ENCODE data around the gene CCL11. TPM values are rescaled to one million over a fixed set of nuclear protein-coding genes. Genes with fewer than 3 reads are reported as not detected.

The CCL11 gene
- total RNA-seq, 1 experiment from 2014 or later, result not detected

DNA sequence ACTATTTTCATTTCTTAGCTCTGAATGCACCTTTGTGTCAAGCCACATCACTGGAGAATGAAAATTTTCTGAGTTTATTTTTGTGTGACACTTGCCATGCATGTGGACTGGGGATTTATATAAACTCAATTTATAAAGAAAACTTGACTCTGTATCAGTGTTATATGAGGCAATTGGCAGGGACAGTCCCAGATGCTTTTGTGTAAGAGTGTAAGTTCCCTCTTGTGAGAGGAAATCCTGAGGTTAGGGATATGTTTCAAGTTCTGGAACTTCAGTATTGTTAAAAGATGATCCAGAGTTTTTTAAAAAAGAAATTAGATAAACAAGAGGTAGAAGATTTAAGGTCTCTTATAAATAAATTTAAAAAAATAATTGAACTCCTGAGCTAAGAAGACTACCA lies 22.8 kb downstream of the CCL11 start:
- no peak for TF ChIP-seq EZH2phosphoT487 (IDR thresholded peaks at IDR 0.05; ENCODE audit: borderline replicate concordance, low read length)
- Histone ChIP-seq H4K20me1 (ENCODE audit: low read length) (no peaks in the 10 kb centered on the region), H3K4me2 (ENCODE audit: low read length) (no peak overlapping the region), H2AFZ (ENCODE audit: low read length) (no peak overlapping the region), H3K36me3 (ENCODE audit: low read depth, low read length) (no peaks in the 10 kb centered on the region), H3K9ac (ENCODE audit: low read length) (no peak overlapping the region), H3K27ac (ENCODE audit: low read length) (no peak overlapping the region), H3K9me2 (replicated peaks; ENCODE audit: low read length) (no peaks in the 10 kb centered on the region), H3F3A (ENCODE audit: low read length, unreplicated experiment) (no peaks in the 10 kb centered on the region), H3K4me3 (ENCODE audit: low read length) (no peak overlapping the region), H3K27me3 (ENCODE audit: low read length) (no peaks in the 10 kb centered on the region), H3K9me3 (ENCODE audit: low read length) (no peaks in the 10 kb centered on the region), H3K79me2 (ENCODE audit: low read length) (no peaks in the 10 kb centered on the region), H3K4me1 (ENCODE audit: insufficient read depth, low read length) (no peaks in the 10 kb centered on the region)
- ChIA-PET POLR2A (ENCODE audit: unreplicated experiment) (no interaction called here), CTCF (no interaction called here)
- ATAC-seq (no peak), DNase-seq (no peak)
- no TSS peak for BruUV-seq (replicated peaks)
- intact Hi-C loops (cut with micrococcal nuclease), result no loop called here

DNA sequence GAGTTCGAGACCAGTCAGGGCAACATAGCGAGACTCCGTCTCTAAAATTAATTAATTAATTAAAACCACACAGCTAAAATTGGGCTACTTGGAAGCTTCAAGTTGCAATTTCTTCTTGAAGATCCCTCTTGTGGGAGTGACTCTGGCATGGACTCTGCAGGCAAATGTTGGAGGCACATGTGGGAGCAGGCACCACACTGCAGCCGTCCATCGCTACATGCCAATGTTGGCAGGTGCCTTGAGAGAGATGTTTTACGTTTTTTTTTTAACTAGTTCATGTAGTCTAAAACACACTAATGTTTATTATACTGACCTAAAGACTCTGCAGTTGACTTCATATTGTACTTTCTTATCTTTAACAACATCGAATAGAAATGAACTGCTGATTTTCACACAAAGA lies 25.7 kb downstream of the CCL11 start:
- Histone ChIP-seq H4K20me1 (ENCODE audit: low read length) (no peaks in the 10 kb centered on the region), H3K36me3 (ENCODE audit: low read depth, low read length) (no peaks in the 10 kb centered on the region), H3K4me1 (ENCODE audit: insufficient read depth, low read length) (no peaks in the 10 kb centered on the region), H3K9ac (ENCODE audit: low read length) (no peak overlapping the region), H3K79me2 (ENCODE audit: low read length) (no peaks in the 10 kb centered on the region), H3F3A (ENCODE audit: low read length, unreplicated experiment) (no peaks in the 10 kb centered on the region), H3K27me3 (ENCODE audit: low read length) (no peaks in the 10 kb centered on the region), H3K9me3 (ENCODE audit: low read length) (no peaks in the 10 kb centered on the region), H3K9me2 (replicated peaks; ENCODE audit: low read length) (no peaks in the 10 kb centered on the region), H3K4me2 (ENCODE audit: low read length) (no peak overlapping the region), H3K4me3 (ENCODE audit: low read length) (no peak overlapping the region), H2AFZ (ENCODE audit: low read length) (no peak overlapping the region), H3K27ac (ENCODE audit: low read length) (no peak overlapping the region)
- ChIA-PET CTCF (no interaction called here), POLR2A (ENCODE audit: unreplicated experiment) (no interaction called here)
- TF ChIP-seq EZH2 (IDR thresholded peaks at IDR 0.05; ENCODE audit: low read length, unreplicated experiment) (no peak), EZH2phosphoT487 (IDR thresholded peaks at IDR 0.05; ENCODE audit: borderline replicate concordance, low read length) (no peak)
- TF ChIP-seq, protein P1, sequence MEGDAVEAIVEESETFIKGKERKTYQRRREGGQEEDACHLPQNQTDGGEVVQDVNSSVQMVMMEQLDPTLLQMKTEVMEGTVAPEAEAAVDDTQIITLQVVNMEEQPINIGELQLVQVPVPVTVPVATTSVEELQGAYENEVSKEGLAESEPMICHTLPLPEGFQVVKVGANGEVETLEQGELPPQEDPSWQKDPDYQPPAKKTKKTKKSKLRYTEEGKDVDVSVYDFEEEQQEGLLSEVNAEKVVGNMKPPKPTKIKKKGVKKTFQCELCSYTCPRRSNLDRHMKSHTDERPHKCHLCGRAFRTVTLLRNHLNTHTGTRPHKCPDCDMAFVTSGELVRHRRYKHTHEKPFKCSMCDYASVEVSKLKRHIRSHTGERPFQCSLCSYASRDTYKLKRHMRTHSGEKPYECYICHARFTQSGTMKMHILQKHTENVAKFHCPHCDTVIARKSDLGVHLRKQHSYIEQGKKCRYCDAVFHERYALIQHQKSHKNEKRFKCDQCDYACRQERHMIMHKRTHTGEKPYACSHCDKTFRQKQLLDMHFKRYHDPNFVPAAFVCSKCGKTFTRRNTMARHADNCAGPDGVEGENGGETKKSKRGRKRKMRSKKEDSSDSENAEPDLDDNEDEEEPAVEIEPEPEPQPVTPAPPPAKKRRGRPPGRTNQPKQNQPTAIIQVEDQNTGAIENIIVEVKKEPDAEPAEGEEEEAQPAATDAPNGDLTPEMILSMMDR (conservative IDR thresholded peaks at IDR 0.05; ENCODE audit: low read depth, low read length), result no peak
- no TSS peak for BruUV-seq (replicated peaks)
- ATAC-seq (no peak), DNase-seq (no peak)
- intact Hi-C loops (cut with micrococcal nuclease), result no loop called here

DNA sequence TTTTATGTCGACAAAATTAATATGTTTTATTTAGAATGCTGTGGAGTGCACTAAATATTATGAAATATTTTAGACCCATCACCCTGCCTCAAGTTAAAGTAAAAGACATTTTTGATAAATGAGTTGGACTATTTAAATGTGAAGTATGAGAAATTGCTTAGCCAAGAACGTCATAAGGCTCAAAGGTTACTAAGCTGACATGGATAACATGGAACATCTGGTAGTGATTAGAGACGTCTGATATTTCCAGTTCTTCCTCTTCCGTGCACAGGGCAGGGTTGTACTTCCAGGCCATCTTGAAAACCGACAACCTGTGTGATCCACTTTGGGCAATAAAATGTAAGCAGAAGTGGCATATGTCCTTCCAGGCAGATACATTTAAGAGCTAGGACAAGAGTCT lies 26.5 kb downstream of the CCL11 start:
- Histone ChIP-seq H3K9ac (ENCODE audit: low read length) (no peak overlapping the region), H3K4me1 (ENCODE audit: insufficient read depth, low read length) (no peaks in the 10 kb centered on the region), H3K9me2 (replicated peaks; ENCODE audit: low read length) (no peaks in the 10 kb centered on the region), H3K27ac (ENCODE audit: low read length) (no peak overlapping the region), H3K36me3 (ENCODE audit: low read depth, low read length) (no peaks in the 10 kb centered on the region), H4K20me1 (ENCODE audit: low read length) (no peaks in the 10 kb centered on the region), H2AFZ (ENCODE audit: low read length) (no peak overlapping the region), H3K27me3 (ENCODE audit: low read length) (no peaks in the 10 kb centered on the region), H3K4me2 (ENCODE audit: low read length) (no peak overlapping the region), H3K9me3 (ENCODE audit: low read length) (no peaks in the 10 kb centered on the region), H3K79me2 (ENCODE audit: low read length) (no peaks in the 10 kb centered on the region), H3K4me3 (ENCODE audit: low read length) (no peak overlapping the region), H3F3A (ENCODE audit: low read length, unreplicated experiment) (no peaks in the 10 kb centered on the region)
- ATAC-seq (no peak), DNase-seq (no peak)
- POLR2A ChIA-PET (ENCODE audit: unreplicated experiment), result no interaction called here
- CTCF ChIA-PET, result no interaction called here
- no TSS peak for BruUV-seq (replicated peaks)
- intact Hi-C loops (cut with micrococcal nuclease), result no loop called here
- TF ChIP-seq EZH2phosphoT487 (IDR thresholded peaks at IDR 0.05; ENCODE audit: borderline replicate concordance, low read length) (no peak), EZH2 (IDR thresholded peaks at IDR 0.05; ENCODE audit: low read length, unreplicated experiment) (no peak)
- TF ChIP-seq, protein P1 (conservative IDR thresholded peaks at IDR 0.05; ENCODE audit: low read depth, low read length), result no peak

Data from PC-3 (cell line).